ENCODE results near the gene TRAT1.

Gene TRAT1

DNA sequence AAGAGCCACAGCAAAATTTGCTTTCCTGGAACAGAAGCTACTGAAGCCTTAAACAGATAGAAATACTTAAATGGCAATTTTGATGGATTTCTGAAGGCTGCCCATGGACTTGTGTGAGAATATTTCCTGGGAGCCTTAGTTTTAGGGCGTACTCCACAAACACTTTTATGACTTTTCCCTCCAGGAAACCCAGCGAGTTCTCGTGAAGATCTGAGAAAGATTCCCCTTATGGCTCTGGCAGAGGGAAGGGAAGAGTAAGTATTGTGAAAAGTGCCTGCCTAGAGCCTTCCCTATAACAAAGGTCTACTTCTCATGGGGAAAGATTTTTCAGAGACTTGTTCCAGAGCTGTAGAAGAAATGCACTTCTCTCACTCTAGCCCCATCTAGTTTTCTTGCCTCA, 31.1 kb upstream of the TRAT1 start:
- no peak for TF ChIP-seq TAF1 (IDR thresholded peaks at IDR 0.05; ENCODE audit: borderline replicate concordance, insufficient read depth, low read length)
- no peak for TF ChIP-seq FOXP2 (optimal IDR thresholded peaks at IDR 0.05; ENCODE audit: borderline replicate concordance, extremely low read depth, extremely low read length, insufficient read depth)
- TF ChIP-seq SIN3A (IDR thresholded peaks at IDR 0.05; ENCODE audit: borderline replicate concordance, insufficient read depth, low read length), result no peak
- TF ChIP-seq REST (IDR thresholded peaks at IDR 0.05; ENCODE audit: insufficient read depth in 1 of 2, low read depth in 2 of 2, low read length in 2 of 2), result no peak
- no peak for TF ChIP-seq POLR2AphosphoS5 (IDR thresholded peaks at IDR 0.05; ENCODE audit: low read depth, low read length)

DNA sequence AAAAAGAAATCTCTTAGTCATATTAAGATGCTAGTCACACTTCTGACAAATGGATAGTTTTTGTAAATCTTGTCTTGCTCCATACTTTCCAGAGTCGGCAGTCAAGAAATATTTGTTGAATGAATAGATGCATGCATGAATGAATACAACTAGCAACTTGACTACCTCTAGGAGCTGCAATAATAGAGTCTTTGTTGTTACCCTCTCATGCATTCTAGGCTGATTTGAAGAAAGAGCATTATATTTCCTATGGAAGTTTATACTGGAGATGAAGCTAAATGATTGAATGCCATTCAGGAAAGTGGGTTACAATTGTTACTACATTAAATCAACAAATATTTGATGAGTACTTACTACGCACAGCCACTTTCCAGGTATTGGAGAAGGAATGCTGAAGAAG, 18.1 kb upstream of the TRAT1 start:
- TF ChIP-seq SIN3A (IDR thresholded peaks at IDR 0.05; ENCODE audit: borderline replicate concordance, insufficient read depth, low read length) (no peak), FOXP2 (optimal IDR thresholded peaks at IDR 0.05; ENCODE audit: borderline replicate concordance, extremely low read depth, extremely low read length, insufficient read depth) (no peak), REST (IDR thresholded peaks at IDR 0.05; ENCODE audit: insufficient read depth in 1 of 2, low read depth in 2 of 2, low read length in 2 of 2) (no peak), TAF1 (IDR thresholded peaks at IDR 0.05; ENCODE audit: borderline replicate concordance, insufficient read depth, low read length) (no peak), POLR2AphosphoS5 (IDR thresholded peaks at IDR 0.05; ENCODE audit: low read depth, low read length) (no peak)

GRCh38 chr3:108804966-108805365, 17.6 kb upstream of the TRAT1 start:
- TF ChIP-seq TAF1 (IDR thresholded peaks at IDR 0.05; ENCODE audit: borderline replicate concordance, insufficient read depth, low read length), result no peak
- TF ChIP-seq SIN3A (IDR thresholded peaks at IDR 0.05; ENCODE audit: borderline replicate concordance, insufficient read depth, low read length), result no peak
- TF ChIP-seq POLR2AphosphoS5 (IDR thresholded peaks at IDR 0.05; ENCODE audit: low read depth, low read length), result no peak
- no peak for TF ChIP-seq REST (IDR thresholded peaks at IDR 0.05; ENCODE audit: insufficient read depth in 1 of 2, low read depth in 2 of 2, low read length in 2 of 2)
- TF ChIP-seq FOXP2 (optimal IDR thresholded peaks at IDR 0.05; ENCODE audit: borderline replicate concordance, extremely low read depth, extremely low read length, insufficient read depth), result no peak

DNA sequence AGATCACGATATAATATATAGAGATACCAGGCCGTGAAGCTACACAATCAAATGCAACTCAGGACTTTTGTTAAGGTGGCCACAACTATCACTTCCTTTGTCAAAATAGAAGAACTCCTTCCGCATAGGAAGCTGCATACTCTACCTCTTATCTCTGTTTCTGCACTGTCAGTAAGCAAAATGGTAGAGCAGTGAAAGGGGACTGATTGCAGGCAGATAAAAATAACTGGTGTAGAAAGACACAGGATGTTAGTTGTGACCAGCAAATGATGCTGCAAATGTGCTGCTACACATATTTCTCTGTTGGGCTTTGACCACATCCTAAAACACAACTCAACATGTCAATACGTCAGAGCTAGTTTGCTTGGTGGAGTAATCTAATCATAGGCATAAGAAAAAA, 16.3 kb upstream of the TRAT1 start:
- no peak for TF ChIP-seq POLR2AphosphoS5 (IDR thresholded peaks at IDR 0.05; ENCODE audit: low read depth, low read length)
- no peak for TF ChIP-seq FOXP2 (optimal IDR thresholded peaks at IDR 0.05; ENCODE audit: borderline replicate concordance, extremely low read depth, extremely low read length, insufficient read depth)
- TF ChIP-seq REST (IDR thresholded peaks at IDR 0.05; ENCODE audit: insufficient read depth in 1 of 2, low read depth in 2 of 2, low read length in 2 of 2), result no peak
- TF ChIP-seq SIN3A (IDR thresholded peaks at IDR 0.05; ENCODE audit: borderline replicate concordance, insufficient read depth, low read length), result no peak
- no peak for TF ChIP-seq TAF1 (IDR thresholded peaks at IDR 0.05; ENCODE audit: borderline replicate concordance, insufficient read depth, low read length)

GRCh38 chr3:108818404-108818803, 4.2 kb upstream of the TRAT1 start:
- TF ChIP-seq FOXP2 (optimal IDR thresholded peaks at IDR 0.05; ENCODE audit: borderline replicate concordance, extremely low read depth, extremely low read length, insufficient read depth), result no peak
- TF ChIP-seq TAF1 (IDR thresholded peaks at IDR 0.05; ENCODE audit: borderline replicate concordance, insufficient read depth, low read length), result no peak

Data from PFSK-1 (cell line).